Esophagus squamous epithelium (tissue), 5 donors: Measurements from ENCODE around the gene SSRP1. TPM values are rescaled to one million over a fixed set of nuclear protein-coding genes. Genes with fewer than 3 reads are reported as not detected.

Source experiments
- DNase-seq: peaks from one replicate; lab custom pipeline; 2025; lab: John Stamatoyannopoulos, UW
- H3K27ac ChIP-seq, 4 donors: fragments of 200-600 bp; sonication (generic); one replicate each; pipeline ENCODE4 v1.5.1; 2016 to 2019; ENCODE audit warnings: mild to moderate bottlenecking in 1 of 4
- H3K27me3 ChIP-seq, 4 donors: fragments of 200-600 bp; sonication (generic); 1 replicate in 3 of 4; 2 replicates in 1 of 4; pipeline versions ENCODE4 v1.5.1 to v1.6.0; 2017 to 2021; ENCODE audit warnings: antibody characterized with exemption in 1 of 4
- H3K36me3 ChIP-seq, 3 donors: fragments of 200-600 bp; sonication (generic); one replicate each; pipeline ENCODE4 v1.5.1; 2016 to 2019
- H3K4me1 ChIP-seq, 3 donors: fragments of 200-600 bp; sonication (generic); one replicate each; pipeline ENCODE4 v1.5.1; 2017 to 2019
- H3K4me3 ChIP-seq, 4 donors: fragments of 200-600 bp; sonication (generic); 1 replicate in 3 of 4; 2 replicates in 1 of 4; pipeline ENCODE4 v1.5.1; 2016 to 2019; ENCODE audit warnings: mild to moderate bottlenecking in 2 of 4, moderate library complexity in 1 of 4
- H3K9me3 ChIP-seq, 3 donors: fragments of 200-600 bp; sonication (generic); one replicate each; pipeline ENCODE4 v1.5.1; 2016 to 2019
- POLR2A ChIP-seq, 4 donors: fragments of 450-650 bp; IDR thresholded peaks; one replicate each; pipeline ENCODE4 v1.6.1; 2017; ENCODE audit warnings: antibody characterized with exemption in 4 of 4, mild to moderate bottlenecking in 4 of 4, moderate library complexity in 3 of 4
- whole genome bisulfite sequencing, 2 donors: methylation state at CpG; one replicate each; pipeline ENCODE4 v1.1.5; 2018; 5-methylcytosine and 5-hydroxymethylcytosine counted together
- intact Hi-C: fragments of 100-400 bp; cut with DNase I; formaldehyde crosslinking; loops from one replicate; pipeline ENCODE4 v1.15.0; 2022
- total RNA-seq, 4 donors: library from RNA; depleted of rRNA; stranded (reverse); fragments of >200 nt; gene quantifications; one replicate each; pipeline ENCODE4 v1.1.0, GENCODE V29; 2016
- TF ChIP-seq, protein P1 (sequence below), 6 experiments: fragments of 450-650 bp in 4 of 6; fragments of 200-600 bp in 2 of 6; sonication (generic) in 2 of 6; IDR thresholded peaks; one replicate each; pipeline ENCODE4 v1.5.1; 2016 to 2019; ENCODE audit warnings: antibody characterized with exemption in 6 of 6, mild to moderate bottlenecking in 4 of 6, moderate library complexity in 4 of 6
- donor health status: DM: yes; HTN: yes; CAD: no.

The SSRP1 gene
- total RNA-seq, 4 donors from 2014 or later, result 49.0 to 98.8 (median 81.3) TPM

DNA sequence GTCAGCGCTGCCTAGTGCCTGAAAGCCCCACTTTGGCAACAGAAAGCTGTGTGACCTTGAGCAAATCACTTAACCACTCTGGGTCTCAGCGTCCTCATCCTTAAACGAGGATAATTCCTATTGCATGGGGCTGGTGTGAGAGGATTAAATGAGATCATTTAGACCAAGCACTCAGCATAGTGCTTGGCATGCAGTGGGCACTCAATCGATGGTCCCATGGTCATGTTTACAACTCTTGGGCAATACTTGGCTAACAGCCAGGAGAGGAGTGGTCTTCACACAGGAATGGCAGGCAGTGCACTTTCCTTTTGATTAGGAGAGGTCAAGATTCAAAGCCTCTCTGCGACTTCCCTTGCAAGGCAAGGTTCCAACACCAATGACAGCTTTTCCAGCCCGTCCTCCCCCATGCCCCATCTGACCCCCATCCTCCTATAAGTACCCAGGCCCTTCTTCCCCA, 25.0 kb downstream of the SSRP1 start:
- H3K36me3 ChIP-seq, result peaks cover 25 to 70% (median 33%) of the 10 kb centered on the region in 3 donors
- H3K4me1 ChIP-seq, result peaks cover 47 to 100% (median 73%) of the 10 kb centered on the region in 3 donors

DNA sequence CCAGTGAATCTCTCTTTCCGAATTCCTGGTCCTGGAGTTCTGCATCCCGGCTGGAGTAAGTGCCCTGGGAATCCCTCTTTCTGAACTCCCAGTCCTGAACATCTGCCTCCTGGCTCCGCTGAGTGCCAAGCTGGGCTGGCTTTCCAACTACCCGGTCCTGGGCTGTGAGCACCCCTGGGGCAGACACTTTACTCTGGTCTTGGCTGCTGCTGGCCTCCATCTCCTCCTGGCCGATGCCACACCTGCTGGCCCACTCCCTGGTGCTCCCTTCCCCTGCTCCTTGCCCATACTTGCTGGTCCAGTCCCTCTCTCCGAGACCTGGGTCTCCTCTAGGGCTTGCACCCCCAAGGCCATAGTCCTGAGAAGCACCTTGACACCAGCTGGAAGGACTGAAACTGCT, 25.6 kb downstream of the SSRP1 start:
- 41 to 61% methylated on average over 2 to 6 of the region's 6 CpGs for WGBS, 2 donors
- H3K27me3 ChIP-seq, result no peaks in the 10 kb centered on the region
- peaks cover 52 to 100% (median 76%) of the 10 kb centered on the region in 3 donors for H3K4me1 ChIP-seq
- intact Hi-C loops, result no loop called here
- no peak for TF ChIP-seq POLR2A (IDR thresholded peaks at IDR 0.05)
- TF ChIP-seq, protein P1, sequence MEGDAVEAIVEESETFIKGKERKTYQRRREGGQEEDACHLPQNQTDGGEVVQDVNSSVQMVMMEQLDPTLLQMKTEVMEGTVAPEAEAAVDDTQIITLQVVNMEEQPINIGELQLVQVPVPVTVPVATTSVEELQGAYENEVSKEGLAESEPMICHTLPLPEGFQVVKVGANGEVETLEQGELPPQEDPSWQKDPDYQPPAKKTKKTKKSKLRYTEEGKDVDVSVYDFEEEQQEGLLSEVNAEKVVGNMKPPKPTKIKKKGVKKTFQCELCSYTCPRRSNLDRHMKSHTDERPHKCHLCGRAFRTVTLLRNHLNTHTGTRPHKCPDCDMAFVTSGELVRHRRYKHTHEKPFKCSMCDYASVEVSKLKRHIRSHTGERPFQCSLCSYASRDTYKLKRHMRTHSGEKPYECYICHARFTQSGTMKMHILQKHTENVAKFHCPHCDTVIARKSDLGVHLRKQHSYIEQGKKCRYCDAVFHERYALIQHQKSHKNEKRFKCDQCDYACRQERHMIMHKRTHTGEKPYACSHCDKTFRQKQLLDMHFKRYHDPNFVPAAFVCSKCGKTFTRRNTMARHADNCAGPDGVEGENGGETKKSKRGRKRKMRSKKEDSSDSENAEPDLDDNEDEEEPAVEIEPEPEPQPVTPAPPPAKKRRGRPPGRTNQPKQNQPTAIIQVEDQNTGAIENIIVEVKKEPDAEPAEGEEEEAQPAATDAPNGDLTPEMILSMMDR (IDR thresholded peaks at IDR 0.05), result no peak
- peaks cover 25 to 70% (median 33%) of the 10 kb centered on the region in 3 donors for H3K36me3 ChIP-seq
- H3K9me3 ChIP-seq, result no peaks in the 10 kb centered on the region
- H3K27ac ChIP-seq, result peak overlapping the region; percentile 85 to 100 (median 92)
- peak overlapping the region in 3 of 4 donors; percentile 59 to 67 (median 60) for H3K4me3 ChIP-seq
- DNase-seq, result no peak

More for the DNA sequence above, 25.0 kb downstream of the SSRP1 start:
- Histone ChIP-seq H3K9me3 (no peaks in the 10 kb centered on the region), H3K27ac (peak overlapping the region; percentile 85 to 100 (median 92)), H3K27me3 (no peaks in the 10 kb centered on the region), H3K4me3 (peak overlapping the region; percentile 39 to 67 (median 60))
- intact Hi-C loops, result no loop called here
- no peak for DNase-seq
- WGBS, 2 donors, result 25 to 53% methylated on average over 4 of the region's 6 CpGs
- TF ChIP-seq POLR2A (IDR thresholded peaks at IDR 0.05), result no peak
- TF ChIP-seq, protein P1 (IDR thresholded peaks at IDR 0.05), result no peak

- TF ChIP-seq, protein P1 (IDR thresholded peaks at IDR 0.05), result no peak
- TF ChIP-seq POLR2A (IDR thresholded peaks at IDR 0.05), result no peak
- Histone ChIP-seq H3K4me1 (peaks cover 58 to 100% (median 83%) of the 10 kb centered on the region in 3 donors), H3K27ac (peak overlapping the region; percentile 85 to 100 (median 92)), H3K9me3 (no peaks in the 10 kb centered on the region), H3K36me3 (peaks cover 23 to 67% (median 28%) of the 10 kb centered on the region in 3 donors), H3K27me3 (no peaks in the 10 kb centered on the region), H3K4me3 (peak overlapping the region in 3 of 4 donors; percentile 24 to 60 (median 31))
- intact Hi-C loops, result no loop called here
- no peak for DNase-seq
- WGBS, 2 donors, result 82 to 89% methylated on average over 19 to 21 of the region's 24 CpGs
Observed at GRCh38 chr11:57309106-57310059, 26.3 kb downstream of the SSRP1 start.

- intact Hi-C loops, result no loop called here
- no peak for DNase-seq
- Histone ChIP-seq H3K9me3 (no peaks in the 10 kb centered on the region), H3K4me3 (peak overlapping the region in 3 of 4 donors; percentile 16 to 31 (median 24)), H3K4me1 (peaks cover 64 to 100% (median 90%) of the 10 kb centered on the region in 3 donors), H3K27me3 (no peaks in the 10 kb centered on the region), H3K36me3 (peaks cover 18 to 60% (median 23%) of the 10 kb centered on the region in 3 donors), H3K27ac (peak overlapping the region; percentile 80 to 100 (median 89))
- TF ChIP-seq, protein P1 (IDR thresholded peaks at IDR 0.05), result no peak
- TF ChIP-seq POLR2A (IDR thresholded peaks at IDR 0.05), result no peak
- WGBS, 2 donors, result 85 to 98% methylated on average over 5 to 7 of the region's 10 CpGs
Observed at GRCh38 chr11:57308426-57309060, 27.1 kb downstream of the SSRP1 start.
